Heart left ventricle (tissue), 16 donors: ENCODE measurements around the gene IQGAP2. TPM values are rescaled to one million over a fixed set of nuclear protein-coding genes. Genes with fewer than 3 reads are reported as not detected.

Source experiments
- ATAC-seq, 4 donors: fragments of 200-7000 bp; cut with Tn5 transposase; one replicate each; pipeline ENCODE4 v1.9.1; 2020 to 2022; ENCODE audit warnings: moderate library complexity in 4 of 4, mild to moderate bottlenecking in 3 of 4, moderate number of reproducible peaks in 1 of 4
- DNase-seq, 5 donors: peaks; one replicate each; pipeline ENCODE4 v3.0.0-alpha.2; 2020
- H3K27ac ChIP-seq, 12 donors: fragments of 200-600 bp; sonication (generic) in 4 of 12; one replicate each; pipeline versions ENCODE4 v1.5.0 to v1.8.0; 2016 to 2022; ENCODE audit warnings: mild to moderate bottlenecking in 2 of 12
- H3K27me3 ChIP-seq, 9 donors: fragments of 200-600 bp; sonication (generic) in 2 of 9; one replicate each; pipeline versions ENCODE4 v1.5.1 to v1.8.0; 2016 to 2022; ENCODE audit warnings: mild to moderate bottlenecking in 3 of 9
- H3K36me3 ChIP-seq, 9 donors: fragments of 200-600 bp; sonication (generic) in 2 of 9; one replicate each; pipeline versions ENCODE4 v1.5.0 to v1.8.0; 2018 to 2022; ENCODE audit warnings: mild to moderate bottlenecking in 2 of 9
- H3K4me1 ChIP-seq, 12 donors: fragments of 200-600 bp; sonication (generic) in 4 of 12; one replicate each; pipeline versions ENCODE4 v1.5.0 to v1.8.0; 2016 to 2022; ENCODE audit warnings: mild to moderate bottlenecking in 3 of 12
- H3K4me3 ChIP-seq, 12 donors: fragments of 200-600 bp; sonication (generic) in 4 of 12; one replicate each; pipeline versions ENCODE4 v1.5.0 to v1.8.0; 2017 to 2022; ENCODE audit warnings: mild to moderate bottlenecking in 9 of 12, moderate library complexity in 4 of 12
- H3K9me3 ChIP-seq, 12 donors: fragments of 200-600 bp; sonication (generic) in 4 of 12; one replicate each; pipeline versions ENCODE4 v1.5.0 to v1.8.0; 2016 to 2022; ENCODE audit warnings: mild to moderate bottlenecking in 1 of 12
- POLR2A ChIP-seq, 2 donors: fragments of 450-650 bp; IDR thresholded peaks; one replicate each; pipeline ENCODE4 v1.6.1; 2017; ENCODE audit warnings: antibody characterized with exemption in 2 of 2, mild to moderate bottlenecking in 2 of 2, moderate library complexity in 2 of 2
- WGBS, 4 donors: extraction: QIAGEN DNeasy Blood & Tissue Kit in 2 of 4; methylation state at CpG; one replicate each; pipeline versions ENCODE4 v1.1.5 to v1.1.7; 2013 to 2018; 5-methylcytosine and 5-hydroxymethylcytosine counted together
- intact Hi-C, 10 donors: fragments of 100-400 bp; cut with DNase I; formaldehyde crosslinking; loops; one replicate each; pipeline versions ENCODE4 v1.11.1 to v1.14.2; 2022
- polyA plus RNA-seq, 2 donors: library from polyadenylated mRNA; stranded (reverse); fragments of 200-250 nt; gene quantifications; one replicate each; pipeline ENCODE4 v1.2.3, GENCODE V29; 2013
- total RNA-seq, 9 donors: library from RNA; depleted of rRNA in 2 of 9; stranded (reverse); fragments of >200 nt in 2 of 9; fragmentation: NEBNext Ultra II Directional in 3 of 9; extraction: Animal tissue kit (Norgen Biotek cat#: 25700) in 3 of 9; gene quantifications; one replicate each; pipeline versions ENCODE4 v1.1.0 to v1.2.4, GENCODE V29; 2016 to 2023
- TF ChIP-seq, protein P1 (sequence below), 12 donors: fragments of 200-600 bp; sonication (generic) in 4 of 12; IDR thresholded peaks; one replicate each; pipeline versions ENCODE4 v1.5.0 to v1.8.0; 2018 to 2022; ENCODE audit warnings: antibody characterized with exemption in 12 of 12, mild to moderate bottlenecking in 5 of 12
- donor health status: ischemic (EF 13 %, LVEDD 7.1; RV severe dilation, severe dysfunction).
- donor health status: healthy with polysubstance abuse.
- donor health status: DM: no; HTN: yes; CAD: no.
- donor health status: DM: no; HTN: no; CAD: no.
- donor health status: ischemic (EF 25% LVEDD 6.9; RV normal size, moderate dysfunction).
- donor health status: ischemic (EF 25% LVEDD 5.7; RV mildly dilated, moderate dysfunction).
- donor health status: healthy.
- donor health status: DM: yes; HTN: yes; CAD: no.
- donor health status: ischemic (EF 35%, LVEDD 5.7; RV mildly dilated, moderate dysfunction).
- donor health status: nonischemic (EF 11% LVEDD 7.7; RV severe dilation, severe dysfunction).
- donor health status: DM: yes; HTN: yes; CAD: no.
- donor health status: PGD.
- donor health status: ischemic (EF 29% LVEDD 5.4; RV normal size, mild dysfunction).
- donor health status: nonischemic (EF 23%, LVEDD 6.1; RV moderate dilation, normal function).

The IQGAP2 gene
- total and polyA plus RNA-seq, 11 donors: 1.7 to 35.4 (median 6.1) TPM

DNA sequence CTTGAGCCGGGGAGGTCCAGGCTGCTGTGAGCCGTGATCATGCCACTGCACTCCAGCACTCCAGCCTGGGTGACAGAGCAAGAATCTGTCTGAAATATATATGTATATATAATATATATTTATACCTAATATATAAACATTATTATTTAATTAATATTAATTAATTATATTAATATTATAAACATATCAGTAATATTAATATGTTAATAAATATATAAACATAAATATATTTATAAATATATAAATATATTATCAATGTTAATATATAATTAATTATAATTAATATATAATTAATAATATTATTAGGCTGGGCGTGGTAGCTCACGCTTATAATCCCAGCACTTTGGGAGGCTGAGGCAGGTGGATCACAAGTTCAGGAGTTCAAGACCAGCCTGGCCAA is 354.0 kb downstream of the IQGAP2 start:
- Histone ChIP-seq H3K36me3 (no peaks in the 10 kb centered on the region), H3K4me1 (no peaks in the 10 kb centered on the region), H3K27ac (no peak overlapping the region), H3K9me3 (no peaks in the 10 kb centered on the region), H3K4me3 (no peak overlapping the region), H3K27me3 (peaks cover 0 to 5% (median 0%) of the 10 kb centered on the region in 9 donors)
- intact Hi-C loops: no loop called here
- DNase-seq (no peak), ATAC-seq (no peak)
- no peak for TF ChIP-seq POLR2A (IDR thresholded peaks at IDR 0.05)
- TF ChIP-seq, protein P1, sequence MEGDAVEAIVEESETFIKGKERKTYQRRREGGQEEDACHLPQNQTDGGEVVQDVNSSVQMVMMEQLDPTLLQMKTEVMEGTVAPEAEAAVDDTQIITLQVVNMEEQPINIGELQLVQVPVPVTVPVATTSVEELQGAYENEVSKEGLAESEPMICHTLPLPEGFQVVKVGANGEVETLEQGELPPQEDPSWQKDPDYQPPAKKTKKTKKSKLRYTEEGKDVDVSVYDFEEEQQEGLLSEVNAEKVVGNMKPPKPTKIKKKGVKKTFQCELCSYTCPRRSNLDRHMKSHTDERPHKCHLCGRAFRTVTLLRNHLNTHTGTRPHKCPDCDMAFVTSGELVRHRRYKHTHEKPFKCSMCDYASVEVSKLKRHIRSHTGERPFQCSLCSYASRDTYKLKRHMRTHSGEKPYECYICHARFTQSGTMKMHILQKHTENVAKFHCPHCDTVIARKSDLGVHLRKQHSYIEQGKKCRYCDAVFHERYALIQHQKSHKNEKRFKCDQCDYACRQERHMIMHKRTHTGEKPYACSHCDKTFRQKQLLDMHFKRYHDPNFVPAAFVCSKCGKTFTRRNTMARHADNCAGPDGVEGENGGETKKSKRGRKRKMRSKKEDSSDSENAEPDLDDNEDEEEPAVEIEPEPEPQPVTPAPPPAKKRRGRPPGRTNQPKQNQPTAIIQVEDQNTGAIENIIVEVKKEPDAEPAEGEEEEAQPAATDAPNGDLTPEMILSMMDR (IDR thresholded peaks at IDR 0.05): no peak
- 94 to 98% (median 96%) methylated on average over 4 of the region's 4 CpGs for WGBS, 4 donors

Other genes with a start within 250 kb of the IQGAP2 start
- 1 to 10 TPM in 3 of 9 donors, under 1 TPM in 6; 0.16 to 1.7 (median 0.77) TPM for gene F2RL2, start 220.1 kb downstream of the IQGAP2 start, total RNA-seq
- under 1 TPM; 0.08 to 0.42 TPM for gene F2RL2, start 220.1 kb downstream of the IQGAP2 start, polyA plus RNA-seq